ENCODE measurements around the gene ALDH1A2. TPM values are rescaled to one million over a fixed set of nuclear protein-coding genes. Genes with fewer than 3 reads are reported as not detected.
"Not testable (repeated sequence)": the region's sequence is repeated elsewhere in the genome, so short reads cannot be mapped to it uniquely, and the experiment has no call there.

Gene ALDH1A2
- total RNA-seq, 1 donor from 2014 or later = 8.4 TPM

DNA sequence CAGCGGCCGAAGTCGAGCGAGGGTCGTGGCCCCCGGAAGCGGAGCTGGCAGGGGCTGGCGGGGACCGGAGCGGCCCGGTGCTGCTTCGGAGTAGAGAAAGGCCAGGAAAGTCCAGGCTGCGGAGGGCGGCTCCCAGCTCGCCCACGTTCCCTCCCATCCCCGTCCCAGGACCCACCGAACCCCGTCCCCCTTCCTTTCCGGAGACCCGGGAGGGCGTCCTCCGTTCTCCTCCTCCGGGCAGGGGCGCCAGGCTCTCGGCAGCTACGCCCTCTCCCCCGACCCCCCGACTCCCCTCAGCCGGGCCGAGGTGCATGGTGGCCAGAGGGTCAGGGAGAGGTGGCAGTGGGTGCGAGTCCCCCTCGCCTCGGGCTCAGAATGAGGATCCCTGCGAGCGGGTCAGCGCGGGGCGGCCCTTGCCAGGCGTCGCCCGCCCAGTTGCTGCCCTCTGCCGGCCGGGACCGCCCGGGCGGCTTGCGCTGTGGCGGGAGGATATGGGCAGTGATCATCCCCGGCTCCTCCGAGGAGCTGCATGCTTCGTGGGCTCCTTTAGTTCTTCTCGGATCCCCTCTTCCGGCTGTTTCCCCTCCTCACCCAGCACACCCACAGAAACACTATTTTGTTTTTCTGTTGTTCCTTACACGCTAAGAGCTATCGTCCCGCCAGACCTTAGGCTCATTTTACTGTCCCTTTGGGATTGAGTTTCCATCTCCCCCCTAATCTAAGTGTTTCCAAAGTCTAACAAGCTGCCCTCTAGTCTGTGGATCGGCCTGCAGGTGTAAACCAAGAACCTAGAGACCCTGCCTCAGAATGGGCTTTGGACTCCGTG is 744 bp upstream of the ALDH1A2 start:
- DNase-seq (ENCODE audit: low spot score) = peak; percentile 38

DNA sequence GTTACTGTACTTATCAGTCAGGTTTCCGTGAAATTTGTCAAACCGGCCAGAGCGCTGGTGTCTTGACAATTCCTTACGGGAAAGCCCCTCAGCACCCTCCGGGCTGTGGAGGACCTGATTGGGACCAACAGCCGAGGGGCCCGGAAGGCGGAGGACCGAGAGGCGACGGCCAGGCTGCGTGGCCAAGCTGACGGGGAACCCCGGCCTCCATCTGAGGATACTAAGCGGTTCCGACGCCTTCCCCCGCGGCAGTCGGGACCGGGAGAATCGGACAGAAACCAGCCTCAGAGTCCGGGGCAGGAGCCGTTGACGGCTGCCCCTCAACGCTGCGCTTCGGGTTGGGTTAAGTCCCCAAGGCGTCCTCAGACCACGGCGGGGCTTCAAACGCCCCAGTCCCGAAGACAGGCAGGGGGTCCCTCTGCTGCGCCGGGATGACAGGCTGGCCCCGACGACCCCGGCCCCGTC is 499 bp downstream of the ALDH1A2 start:
- peak; percentile 8 for DNase-seq (ENCODE audit: low spot score)

DNA sequence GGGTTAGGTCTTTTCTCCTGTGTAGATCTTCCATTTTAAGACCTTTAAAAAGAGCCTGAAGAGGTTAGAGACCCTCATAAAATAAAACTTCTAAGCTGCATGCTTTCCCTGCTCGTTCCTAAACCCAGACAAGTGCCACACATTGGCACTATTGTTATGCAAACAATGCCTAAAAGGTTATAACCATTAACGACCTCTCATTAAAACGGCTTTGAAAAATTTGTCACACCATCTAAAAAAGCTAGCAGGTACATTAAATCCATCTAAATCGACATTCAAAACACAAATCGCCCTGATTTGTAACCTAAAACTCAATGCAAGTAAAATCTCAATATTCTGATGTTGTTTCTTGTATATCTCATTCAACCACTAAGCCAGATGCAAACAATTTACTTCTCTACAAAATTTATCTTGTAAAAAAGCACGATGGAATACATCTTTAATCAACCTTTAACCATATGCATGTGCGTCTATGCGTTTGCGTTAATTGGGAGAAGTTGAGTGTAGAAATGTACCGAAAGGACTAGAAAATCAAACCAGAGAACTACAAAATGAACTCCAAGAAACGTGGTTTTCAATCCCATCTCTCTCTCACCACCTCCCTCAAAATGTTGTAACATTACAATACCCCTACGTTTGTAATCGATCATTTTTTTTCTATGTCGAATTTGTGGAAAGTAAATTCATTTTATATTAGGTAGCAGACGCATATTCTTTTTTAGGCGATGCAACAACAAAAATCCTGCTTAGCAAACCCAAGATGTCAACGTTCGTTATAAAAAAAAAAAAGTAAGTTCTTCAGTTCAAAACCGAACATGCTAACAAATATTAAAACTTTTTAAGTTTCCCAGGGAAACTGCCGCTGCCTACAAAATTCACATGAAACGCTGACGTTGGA is 1.2 kb downstream of the ALDH1A2 start:
- DNase-seq (ENCODE audit: low spot score) = peak; percentile 6

DNA sequence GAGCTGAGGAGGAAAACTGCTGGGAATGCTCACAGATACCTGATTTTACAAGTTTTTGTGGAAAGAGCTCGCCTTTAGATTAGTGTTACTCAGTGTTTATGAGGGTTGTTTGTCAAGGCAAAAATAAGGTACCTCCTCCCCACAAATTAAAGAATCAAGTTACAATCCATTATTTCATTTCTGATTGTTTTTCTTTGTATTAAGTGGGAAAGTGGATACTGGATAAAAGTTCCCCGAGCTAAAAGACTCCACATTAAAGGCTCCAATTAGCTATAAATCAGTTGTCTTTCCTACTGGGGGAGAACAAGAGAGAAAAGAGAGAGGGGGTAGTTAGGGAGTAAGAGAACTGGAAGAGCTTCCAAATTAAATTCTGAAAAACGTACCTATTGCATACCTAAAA is 1.9 kb downstream of the ALDH1A2 start:
- no peak for DNase-seq (ENCODE audit: low spot score)

DNA sequence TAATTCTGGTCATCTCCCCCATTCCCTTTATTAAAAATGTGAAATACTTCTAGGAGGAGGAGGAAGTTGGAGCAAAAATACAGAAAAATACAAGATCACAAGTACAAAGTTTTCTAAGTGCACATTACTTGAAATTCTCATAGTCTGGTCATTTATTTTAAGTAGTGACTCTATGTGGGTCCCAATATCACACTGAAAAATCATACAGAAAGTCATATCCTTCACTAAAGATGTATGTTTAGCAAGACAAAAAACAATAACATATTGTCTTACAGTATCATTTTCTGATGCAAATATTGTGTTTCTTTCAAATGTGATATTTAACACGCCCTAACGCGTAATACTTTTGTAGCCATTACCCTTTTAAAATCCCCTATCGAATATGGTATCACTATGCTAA is 2.5 kb downstream of the ALDH1A2 start:
- DNase-seq (ENCODE audit: low spot score) = no peak

DNA sequence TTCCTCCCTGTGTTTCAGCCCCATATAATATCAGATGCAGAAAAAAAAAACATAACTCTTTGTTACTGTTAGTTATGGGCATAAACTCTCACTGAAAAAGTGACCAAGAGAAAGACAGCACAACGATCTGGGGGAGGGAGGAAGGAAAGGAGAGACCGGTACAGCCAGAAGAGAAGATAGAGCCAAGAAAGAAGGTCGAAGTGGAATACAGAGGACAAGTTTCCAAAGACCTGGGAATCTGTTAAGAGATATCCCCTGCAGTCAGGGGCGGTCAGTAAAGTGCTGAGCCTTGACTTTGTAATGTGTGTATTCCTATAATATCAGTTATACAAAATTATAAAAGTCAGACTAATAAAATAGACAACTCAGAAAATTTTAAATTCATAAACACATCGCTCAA is 3.3 kb downstream of the ALDH1A2 start:
- DNase-seq (ENCODE audit: low spot score) = no peak

DNA sequence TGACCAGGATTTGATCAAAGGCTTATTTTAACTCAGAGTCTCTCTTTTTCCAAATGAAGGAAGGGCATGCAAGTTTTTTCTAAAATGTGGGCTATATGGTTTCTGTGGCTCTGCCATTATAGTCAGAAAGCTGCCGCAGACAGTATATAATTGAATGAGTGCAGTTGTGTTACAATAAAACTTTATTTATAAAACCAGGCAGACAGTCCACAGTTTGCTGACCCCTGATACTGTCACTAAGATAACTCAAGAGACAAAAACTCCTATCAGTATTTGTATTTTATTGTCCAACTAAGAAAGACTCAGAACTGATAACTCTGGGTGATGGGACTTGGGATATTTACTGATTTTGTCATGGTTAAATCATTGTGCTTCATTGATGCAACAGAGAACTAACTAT is 4.9 kb downstream of the ALDH1A2 start:
- no peak for DNase-seq (ENCODE audit: low spot score)

DNA sequence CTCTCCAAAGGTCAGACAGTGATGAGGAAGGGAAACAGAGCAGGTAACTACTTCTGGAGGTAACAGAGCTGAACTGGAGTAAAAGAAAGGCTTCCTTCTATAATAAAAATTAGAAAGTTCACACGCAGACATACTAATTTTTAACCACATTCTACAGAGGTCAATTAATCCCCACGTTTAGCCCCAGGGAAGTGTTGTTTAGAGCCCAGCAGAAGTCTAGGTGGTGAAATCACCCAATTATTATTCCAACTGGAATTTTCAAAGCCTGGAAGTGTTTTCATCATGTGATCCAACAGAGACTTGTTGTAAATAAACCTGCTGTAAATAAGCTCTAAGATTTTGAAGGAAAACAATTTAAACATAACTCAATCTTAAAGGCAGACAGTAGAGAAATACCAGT is 6.8 kb downstream of the ALDH1A2 start:
- DNase-seq (ENCODE audit: low spot score) = no peak

DNA sequence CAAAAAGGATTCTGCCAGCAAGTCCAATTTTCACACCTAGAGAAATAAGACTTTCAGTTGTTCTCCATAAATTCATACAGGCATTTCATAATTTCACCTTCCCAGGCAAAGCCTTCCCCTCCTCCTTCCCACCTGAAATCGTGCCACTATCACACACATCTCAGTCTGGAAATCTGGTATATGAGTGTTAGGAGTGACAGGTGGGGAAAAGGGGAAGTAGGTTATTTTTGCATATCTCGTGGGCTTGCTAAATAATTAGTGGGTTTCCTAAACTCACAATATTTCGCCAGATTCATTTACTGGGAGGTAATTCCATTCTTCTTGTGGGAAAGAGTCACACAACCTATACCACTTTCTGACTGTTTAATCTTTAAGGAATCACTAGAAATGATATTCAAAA is 7.4 kb downstream of the ALDH1A2 start:
- DNase-seq (ENCODE audit: low spot score) = no peak

DNA sequence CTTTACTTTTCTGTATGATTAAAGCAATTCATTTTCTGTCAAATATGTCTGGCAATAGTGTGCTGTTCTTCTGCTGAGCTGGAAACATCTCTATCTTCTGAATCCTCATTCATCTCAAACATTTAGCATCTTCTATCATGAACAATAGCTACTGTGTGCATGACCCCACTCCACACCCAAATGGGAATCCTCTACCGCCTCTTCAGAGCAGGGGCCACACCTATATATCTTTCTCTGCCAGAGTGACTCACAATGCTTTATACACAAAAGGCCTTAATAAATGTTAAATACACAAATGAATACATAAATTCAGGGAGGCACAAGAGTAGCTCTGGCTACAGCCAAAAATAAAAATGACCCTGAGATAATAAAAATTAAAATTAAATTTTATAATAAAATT is 8.0 kb downstream of the ALDH1A2 start:
- no peak for DNase-seq (ENCODE audit: low spot score)

DNA sequence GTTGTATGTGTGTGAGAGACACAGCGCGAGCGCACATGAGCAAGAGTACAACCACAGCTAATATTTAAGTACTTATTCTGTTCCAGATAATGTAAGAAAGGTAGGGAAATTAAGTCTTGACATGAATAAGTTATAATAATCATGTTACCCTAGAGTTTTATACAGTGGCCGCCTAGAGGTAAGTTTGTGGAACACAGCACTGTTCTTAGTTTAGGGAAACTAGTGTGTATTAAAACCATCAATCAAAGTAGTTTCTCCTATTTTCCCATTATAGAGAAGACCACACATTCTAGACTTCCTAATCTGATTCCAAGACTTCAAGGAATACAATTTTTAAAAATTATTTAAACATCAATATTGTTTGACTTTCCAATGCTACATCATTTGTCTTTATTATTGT is 9.5 kb downstream of the ALDH1A2 start:
- no peak for DNase-seq (ENCODE audit: low spot score)

DNA sequence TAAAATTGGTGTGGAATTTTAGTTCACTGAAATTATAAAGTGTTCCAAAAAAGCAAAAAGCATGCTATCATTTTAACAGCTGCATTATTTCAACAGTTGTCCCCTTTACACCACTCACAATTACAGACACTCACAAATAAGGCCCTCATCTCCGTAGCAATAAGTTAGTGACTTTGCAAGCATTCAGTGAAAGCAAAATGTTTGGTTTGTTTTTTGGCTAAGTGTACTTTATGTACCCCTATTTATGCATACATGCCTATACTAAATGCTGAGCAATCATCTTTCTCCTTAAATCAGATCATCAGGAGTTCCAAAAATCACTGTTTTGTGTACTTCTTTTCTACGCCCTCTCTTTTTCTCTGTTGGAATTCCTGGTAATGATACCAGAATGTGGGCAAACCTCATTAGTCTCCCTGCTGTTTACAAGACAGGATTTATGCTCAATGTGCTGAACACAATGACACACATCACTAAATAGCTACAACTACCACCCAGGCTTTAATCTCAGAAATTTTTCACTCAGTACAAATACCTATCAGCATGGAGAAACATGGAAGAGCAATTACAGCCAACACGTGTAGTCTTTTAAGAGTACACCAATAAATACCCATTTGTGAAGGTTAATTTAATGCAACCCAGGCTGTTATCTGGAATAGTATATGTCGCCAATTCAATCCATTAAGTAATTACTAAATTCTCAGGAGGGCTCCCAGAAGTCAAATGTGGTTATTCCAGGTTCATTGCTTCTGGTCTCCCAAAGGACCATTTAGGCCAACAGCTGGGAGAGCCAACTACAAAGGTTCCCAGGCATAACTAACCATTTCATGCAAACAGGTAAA is 12.0 kb downstream of the ALDH1A2 start:
- DNase-seq (ENCODE audit: low spot score) = no peak

DNA sequence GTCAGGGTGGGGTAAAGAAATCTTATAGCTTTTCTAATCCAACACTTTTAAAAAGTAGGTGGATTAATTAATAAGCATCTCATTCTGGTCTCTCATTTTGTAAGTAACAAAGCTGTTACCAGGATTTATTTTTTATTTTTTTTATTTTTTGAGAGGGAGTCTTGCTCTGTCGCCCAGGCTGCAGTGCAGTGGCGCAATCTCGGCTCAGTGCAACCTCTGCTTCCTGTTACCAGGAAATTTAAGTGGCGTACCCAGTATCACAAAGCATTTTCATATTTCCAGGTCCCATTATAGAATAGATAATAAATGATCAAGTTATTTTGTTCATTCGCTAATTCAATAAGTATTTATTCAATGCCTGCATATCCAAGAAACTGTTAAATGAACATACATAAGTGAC is 13.2 kb downstream of the ALDH1A2 start:
- no peak for DNase-seq (ENCODE audit: low spot score)

DNA sequence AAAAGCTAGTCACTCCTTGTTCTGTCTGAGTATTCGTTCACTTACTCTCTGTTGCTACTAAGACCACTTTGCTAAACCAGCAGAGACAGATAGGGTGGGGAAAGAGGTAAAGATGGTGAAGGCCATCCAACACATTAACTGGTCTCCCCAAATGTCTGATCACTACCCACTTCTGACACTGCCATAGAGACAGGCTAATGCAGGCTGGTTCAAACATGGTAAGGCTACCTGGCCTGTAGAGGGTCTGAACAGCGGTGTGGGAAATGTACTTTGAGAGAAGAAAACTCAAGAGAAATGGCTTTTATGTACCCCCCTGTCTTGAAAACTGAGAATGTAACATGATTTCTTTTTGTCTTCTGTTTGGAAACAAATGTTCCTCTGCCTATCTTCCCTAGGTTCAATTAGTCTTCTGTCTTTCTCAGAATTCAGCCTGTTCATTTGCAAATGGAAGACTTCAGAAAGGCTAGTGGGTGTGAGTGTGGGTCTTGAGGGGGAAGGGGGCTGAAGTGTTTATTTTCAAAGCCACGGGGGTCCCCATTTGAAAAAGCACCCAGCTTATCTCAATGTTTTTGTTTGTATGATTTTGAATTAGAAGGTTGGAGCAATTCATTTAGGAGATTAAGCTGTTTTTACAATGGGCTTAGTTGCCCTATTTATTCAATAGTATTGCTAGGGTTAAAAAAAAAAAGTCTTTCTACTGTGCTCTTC is 15.8 kb downstream of the ALDH1A2 start:
- DNase-seq (ENCODE audit: low spot score) = no peak

DNA sequence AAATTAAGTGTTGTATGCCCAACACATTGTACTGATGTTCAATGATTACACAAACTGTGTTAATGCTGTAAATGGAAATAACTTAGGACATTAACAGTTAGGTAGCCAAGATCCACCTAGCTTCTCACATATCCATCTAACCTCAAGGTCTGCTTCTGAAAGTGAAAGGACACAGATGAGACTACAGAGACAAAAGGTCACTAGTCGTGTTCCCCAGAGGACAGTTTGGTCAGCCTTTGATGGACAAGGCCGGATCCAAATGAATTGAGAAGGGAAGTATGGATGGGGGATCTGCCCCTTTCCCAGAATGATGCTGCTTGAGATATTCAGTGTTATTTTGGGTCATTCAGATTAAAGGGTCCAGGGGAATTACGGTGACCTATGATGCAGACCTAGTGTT is 17.2 kb downstream of the ALDH1A2 start:
- no peak for DNase-seq (ENCODE audit: low spot score)

DNA sequence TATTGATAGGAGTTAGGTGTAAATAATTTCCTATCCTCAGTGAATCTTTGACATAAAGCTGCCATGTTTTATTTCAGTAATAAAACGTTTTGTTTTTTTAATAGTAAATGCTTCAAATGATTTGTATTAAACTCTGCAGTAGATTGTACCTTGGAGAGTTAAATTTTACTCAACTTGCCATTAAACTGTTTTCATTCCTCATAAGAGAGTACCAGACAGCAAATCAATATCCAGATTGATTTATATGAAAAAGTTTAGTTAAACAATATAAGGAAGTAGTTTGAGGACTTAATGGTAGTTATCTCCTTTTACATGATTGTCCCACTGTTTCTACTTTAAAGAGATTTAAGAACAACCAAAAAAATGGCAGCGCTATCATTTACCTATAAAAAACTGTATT is 18.4 kb downstream of the ALDH1A2 start:
- DNase-seq (ENCODE audit: low spot score) = no peak

DNA sequence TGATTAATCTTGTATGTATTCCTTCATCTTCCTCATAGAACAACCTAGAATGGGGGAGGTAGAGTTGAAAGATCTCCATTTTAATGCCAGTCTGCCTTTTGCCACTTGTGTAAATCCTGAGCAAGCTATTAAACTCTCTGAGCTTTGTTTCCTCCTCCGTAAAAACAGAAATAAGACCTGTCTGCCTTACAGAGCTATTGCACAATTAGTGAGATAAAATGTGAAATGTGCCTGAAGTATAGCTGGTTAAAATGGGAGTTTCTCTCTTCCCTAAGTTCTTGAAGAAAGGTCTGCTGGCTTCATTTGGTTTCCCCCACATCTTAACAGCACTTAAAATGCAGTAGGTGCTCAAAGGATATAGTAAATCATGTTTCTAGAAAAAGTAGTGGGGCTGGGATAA is 19.0 kb downstream of the ALDH1A2 start:
- DNase-seq (ENCODE audit: low spot score) = no peak

DNA sequence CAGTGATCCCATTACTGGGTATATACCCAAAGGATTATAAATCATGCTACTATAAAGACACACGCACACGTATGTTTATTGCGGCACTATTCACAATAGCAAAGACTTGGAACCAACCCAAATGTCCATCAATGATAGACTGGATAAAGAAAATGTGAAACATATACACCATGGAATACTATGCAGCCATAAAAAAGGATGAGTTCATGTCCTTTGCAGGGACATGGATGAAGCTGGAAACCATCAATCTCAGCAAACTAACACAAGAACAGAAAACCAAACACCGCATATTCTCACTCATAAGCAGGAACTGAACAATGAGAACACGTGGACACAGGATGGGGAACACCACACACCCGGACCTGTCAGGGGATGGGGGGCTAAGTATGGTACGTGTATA is 20.1 kb downstream of the ALDH1A2 start:
- DNase-seq (ENCODE audit: low spot score) = not testable (repeated sequence)

DNA sequence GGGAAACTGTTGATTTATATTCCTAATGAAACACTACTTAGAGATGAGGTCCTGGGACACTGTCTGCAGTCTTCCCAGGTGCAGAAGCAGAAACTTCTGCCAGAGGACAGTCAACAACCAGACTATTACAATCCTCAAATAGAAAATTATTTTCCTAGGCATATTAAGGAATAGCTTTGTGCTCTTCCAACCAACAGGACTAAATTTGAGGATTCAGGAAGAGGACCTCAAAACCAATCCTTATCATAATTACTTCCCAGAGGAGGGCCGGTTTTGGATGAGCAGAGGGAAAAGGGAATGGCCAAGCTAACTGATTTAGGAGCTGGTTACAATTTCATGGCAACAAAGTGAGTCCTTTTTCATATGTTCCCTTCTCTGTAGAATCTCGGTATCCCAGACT is 21.0 kb downstream of the ALDH1A2 start:
- DNase-seq (ENCODE audit: low spot score) = no peak

DNA sequence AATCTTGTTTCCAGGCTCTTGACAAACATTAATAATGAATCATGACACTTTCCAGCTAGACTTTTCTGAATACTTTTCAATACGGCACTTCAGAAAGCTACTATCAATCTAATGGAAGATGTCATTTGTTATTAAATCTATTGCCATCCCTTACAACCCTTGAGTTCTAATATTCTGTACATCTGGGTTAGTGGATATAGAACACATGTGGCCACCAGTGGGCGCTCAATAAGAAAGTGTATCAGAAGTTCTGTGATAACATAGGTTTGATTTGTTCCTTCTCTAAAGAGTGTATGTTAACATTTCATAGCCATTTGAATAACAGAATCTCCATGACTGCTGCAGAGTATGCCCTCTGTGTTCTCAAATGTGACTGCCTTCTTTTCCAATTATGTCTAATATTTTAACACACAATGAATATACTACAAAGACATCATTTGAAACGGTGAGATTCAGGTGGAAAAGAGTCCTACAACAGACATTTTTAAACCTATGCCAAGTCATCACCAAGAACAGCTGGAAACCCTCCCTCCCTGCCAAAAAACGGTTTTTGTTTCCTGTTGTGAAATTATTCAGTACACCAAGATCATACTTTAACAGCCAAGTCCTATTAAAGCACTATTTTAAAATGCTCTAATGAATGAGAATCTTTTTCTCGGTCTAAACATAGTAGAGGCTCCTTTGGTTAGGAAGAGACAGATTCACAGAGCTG is 22.2 kb downstream of the ALDH1A2 start:
- DNase-seq (ENCODE audit: low spot score) = peak; percentile 28

DNA sequence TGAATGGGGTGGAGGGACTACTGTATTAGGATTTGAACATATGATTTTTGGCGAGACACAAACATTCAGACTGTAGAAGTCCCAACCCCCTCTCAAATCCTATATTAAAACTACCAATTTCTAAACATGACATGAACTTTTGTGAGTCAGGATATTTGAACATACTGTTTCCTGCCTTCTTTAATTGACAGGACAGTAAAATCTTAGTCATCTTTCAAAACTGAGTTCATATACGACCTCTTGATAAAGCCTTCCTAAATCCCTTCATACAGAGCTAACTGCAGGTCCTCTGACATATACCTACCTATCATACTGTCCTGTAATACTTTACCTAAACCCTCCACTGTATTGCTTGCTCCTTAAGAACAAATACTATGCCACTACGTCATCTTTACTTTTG is 23.5 kb downstream of the ALDH1A2 start:
- DNase-seq (ENCODE audit: low spot score) = no peak

Measured in umbilical cord (tissue), 2 donors.